ENCODE results near the gene ASH1L. TPM values are rescaled to one million over a fixed set of nuclear protein-coding genes. Genes with fewer than 3 reads are reported as not detected.
A peak's percentile ranks its signal among the peaks of the same experiment; 100 is the strongest.

Gene ASH1L
- total RNA-seq, 1 donor from 2014 or later = 43.0 TPM

- Mint-ChIP-seq H3K36me3 (ENCODE audit: unreplicated experiment) (no peaks in the 10 kb centered on the region), H3K4me3 (ENCODE audit: unreplicated experiment) (peak overlapping the region; percentile 82), H3K27ac (ENCODE audit: unreplicated experiment) (peak overlapping the region; percentile 30), H3K9me3 (ENCODE audit: unreplicated experiment) (peaks cover 21% of the 10 kb centered on the region), H3K4me1 (ENCODE audit: low read depth, unreplicated experiment) (peaks cover 8% of the 10 kb centered on the region), H3K27me3 (ENCODE audit: unreplicated experiment) (peaks cover 21% of the 10 kb centered on the region)
- no peak for DNase-seq
- no peak for TF ChIP-seq CTCF (IDR thresholded peaks at IDR 0.05; ENCODE audit: partially characterized antibody, unreplicated experiment)
Measured at GRCh38 chr1:155326020-155326526, 236.5 kb downstream of the ASH1L start.

DNA sequence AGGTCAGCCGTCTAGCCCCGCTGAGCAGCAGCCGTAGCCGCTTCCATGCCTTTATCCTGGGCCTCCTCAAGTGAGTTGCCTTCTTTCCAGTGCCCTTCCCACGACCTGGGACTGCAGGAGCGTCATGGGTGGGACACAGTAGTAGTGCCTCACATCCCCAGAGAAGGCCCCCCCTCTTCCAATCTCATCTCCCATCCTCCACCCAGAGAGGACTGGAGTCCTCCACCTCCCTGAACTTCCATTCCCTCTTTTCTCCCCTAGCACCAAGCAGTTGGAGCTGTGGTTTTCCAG, 237.1 kb downstream of the ASH1L start:
- H3K27ac Mint-ChIP-seq (ENCODE audit: unreplicated experiment) = no peak overlapping the region
- H3K9me3 Mint-ChIP-seq (ENCODE audit: unreplicated experiment) = peaks cover 20% of the 10 kb centered on the region
- DNase-seq = no peak
- no peaks in the 10 kb centered on the region for H3K36me3 Mint-ChIP-seq (ENCODE audit: unreplicated experiment)
- peaks cover 4% of the 10 kb centered on the region for H3K4me1 Mint-ChIP-seq (ENCODE audit: low read depth, unreplicated experiment)
- H3K4me3 Mint-ChIP-seq (ENCODE audit: unreplicated experiment) = peak overlapping the region; percentile 82
- TF ChIP-seq CTCF (IDR thresholded peaks at IDR 0.05; ENCODE audit: partially characterized antibody, unreplicated experiment) = no peak
- peaks cover 24% of the 10 kb centered on the region for H3K27me3 Mint-ChIP-seq (ENCODE audit: unreplicated experiment)

DNA sequence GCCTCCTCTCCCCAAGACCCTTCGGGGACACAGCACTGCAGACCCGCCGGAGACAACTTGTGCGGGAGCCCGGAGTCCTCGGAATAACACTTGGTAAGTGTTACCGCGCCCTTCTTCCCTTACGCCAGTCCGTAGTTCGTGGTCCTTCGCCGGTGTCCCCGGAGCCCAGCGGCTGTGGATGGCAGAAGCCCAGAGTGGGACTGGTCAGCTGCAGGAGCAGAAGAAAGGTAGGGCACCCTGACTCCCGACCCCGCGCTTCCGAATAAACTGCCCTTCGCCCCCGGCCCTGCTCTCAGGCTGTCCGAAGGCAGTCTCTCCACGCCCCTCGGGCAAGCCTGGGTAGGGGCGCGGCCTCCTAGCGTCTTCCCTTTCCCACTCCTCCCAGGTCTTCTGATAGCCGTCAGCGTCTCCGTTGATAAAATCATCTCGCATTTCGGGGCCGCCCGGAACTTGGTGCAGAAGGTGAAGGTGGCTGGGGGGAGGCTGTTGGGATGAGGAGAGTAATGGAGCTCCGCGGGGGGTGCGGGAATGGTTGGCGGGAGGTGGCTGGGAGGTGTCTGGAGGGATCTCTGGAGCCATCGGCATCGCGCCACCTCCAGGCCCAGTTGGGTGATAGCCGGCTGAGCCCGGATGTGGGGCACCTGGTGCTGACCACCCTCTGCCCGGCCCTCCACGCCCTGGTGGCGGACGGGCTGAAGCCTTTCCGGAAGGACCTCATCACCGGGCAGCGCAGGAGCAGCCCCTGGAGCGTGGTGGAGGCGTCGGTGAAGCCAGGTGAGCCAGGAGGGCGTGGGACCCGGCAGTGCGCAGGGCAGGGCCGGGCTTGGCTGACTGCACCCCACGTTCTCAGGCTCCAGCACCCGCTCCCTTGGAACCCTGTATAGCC, 237.6 kb downstream of the ASH1L start:
- peaks cover 29% of the 10 kb centered on the region for H3K27me3 Mint-ChIP-seq (ENCODE audit: unreplicated experiment)
- peak; percentile 66 for DNase-seq
- H3K4me1 Mint-ChIP-seq (ENCODE audit: low read depth, unreplicated experiment) = peaks cover 8% of the 10 kb centered on the region
- H3K27ac Mint-ChIP-seq (ENCODE audit: unreplicated experiment) = no peak overlapping the region
- H3K4me3 Mint-ChIP-seq (ENCODE audit: unreplicated experiment) = peak overlapping the region; percentile 86
- peak; percentile 25 for TF ChIP-seq CTCF (IDR thresholded peaks at IDR 0.05; ENCODE audit: partially characterized antibody, unreplicated experiment)
- H3K36me3 Mint-ChIP-seq (ENCODE audit: unreplicated experiment) = no peaks in the 10 kb centered on the region
- H3K9me3 Mint-ChIP-seq (ENCODE audit: unreplicated experiment) = peaks cover 20% of the 10 kb centered on the region

GRCh38 chr1:155324037-155324716, 238.4 kb downstream of the ASH1L start:
- TF ChIP-seq CTCF (IDR thresholded peaks at IDR 0.05; ENCODE audit: partially characterized antibody, unreplicated experiment) = no peak
- H3K4me3 Mint-ChIP-seq (ENCODE audit: unreplicated experiment) = peak overlapping the region; percentile 86
- peaks cover 29% of the 10 kb centered on the region for H3K27me3 Mint-ChIP-seq (ENCODE audit: unreplicated experiment)
- H3K4me1 Mint-ChIP-seq (ENCODE audit: low read depth, unreplicated experiment) = peaks cover 15% of the 10 kb centered on the region
- no peaks in the 10 kb centered on the region for H3K36me3 Mint-ChIP-seq (ENCODE audit: unreplicated experiment)
- DNase-seq = peak; percentile 86
- no peak overlapping the region for H3K27ac Mint-ChIP-seq (ENCODE audit: unreplicated experiment)
- peaks cover 22% of the 10 kb centered on the region for H3K9me3 Mint-ChIP-seq (ENCODE audit: unreplicated experiment)

DNA sequence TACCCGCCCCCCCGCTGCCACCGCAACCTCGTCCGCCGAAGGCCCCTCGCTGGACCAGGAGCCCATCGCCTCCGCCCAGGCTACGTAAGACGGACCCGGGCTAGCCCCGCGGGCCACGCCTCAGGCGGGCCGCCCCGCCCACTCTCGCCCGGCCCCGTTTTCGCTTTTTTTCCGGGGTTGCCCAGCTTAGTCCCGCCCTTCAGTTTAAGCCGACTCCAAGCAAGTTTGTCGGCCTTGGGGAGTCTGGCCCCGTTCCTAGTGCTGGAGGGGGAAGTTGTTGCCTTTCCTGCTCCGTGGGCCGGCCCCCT, 238.9 kb downstream of the ASH1L start:
- H3K36me3 Mint-ChIP-seq (ENCODE audit: unreplicated experiment) = no peaks in the 10 kb centered on the region
- no peak for TF ChIP-seq CTCF (IDR thresholded peaks at IDR 0.05; ENCODE audit: partially characterized antibody, unreplicated experiment)
- H3K27me3 Mint-ChIP-seq (ENCODE audit: unreplicated experiment) = peaks cover 29% of the 10 kb centered on the region
- peak; percentile 70 for DNase-seq
- no peak overlapping the region for H3K27ac Mint-ChIP-seq (ENCODE audit: unreplicated experiment)
- H3K4me3 Mint-ChIP-seq (ENCODE audit: unreplicated experiment) = peak overlapping the region; percentile 78
- peaks cover 26% of the 10 kb centered on the region for H3K9me3 Mint-ChIP-seq (ENCODE audit: unreplicated experiment)
- H3K4me1 Mint-ChIP-seq (ENCODE audit: low read depth, unreplicated experiment) = peaks cover 18% of the 10 kb centered on the region

Data from glutamatergic neuron (in vitro differentiated cells).